ENCODE measurements around the gene PCDHGC4. TPM values are rescaled to one million over a fixed set of nuclear protein-coding genes. Genes with fewer than 3 reads are reported as not detected.
A peak's percentile ranks its signal among the peaks of the same experiment; 100 is the strongest.

PCDHGC4 gene
- total and polyA plus RNA-seq, 2 donors (not counting 3 experiments of a cell fraction or from before 2014, with no cell fraction given): 0.25 to 2.1 TPM

DNA sequence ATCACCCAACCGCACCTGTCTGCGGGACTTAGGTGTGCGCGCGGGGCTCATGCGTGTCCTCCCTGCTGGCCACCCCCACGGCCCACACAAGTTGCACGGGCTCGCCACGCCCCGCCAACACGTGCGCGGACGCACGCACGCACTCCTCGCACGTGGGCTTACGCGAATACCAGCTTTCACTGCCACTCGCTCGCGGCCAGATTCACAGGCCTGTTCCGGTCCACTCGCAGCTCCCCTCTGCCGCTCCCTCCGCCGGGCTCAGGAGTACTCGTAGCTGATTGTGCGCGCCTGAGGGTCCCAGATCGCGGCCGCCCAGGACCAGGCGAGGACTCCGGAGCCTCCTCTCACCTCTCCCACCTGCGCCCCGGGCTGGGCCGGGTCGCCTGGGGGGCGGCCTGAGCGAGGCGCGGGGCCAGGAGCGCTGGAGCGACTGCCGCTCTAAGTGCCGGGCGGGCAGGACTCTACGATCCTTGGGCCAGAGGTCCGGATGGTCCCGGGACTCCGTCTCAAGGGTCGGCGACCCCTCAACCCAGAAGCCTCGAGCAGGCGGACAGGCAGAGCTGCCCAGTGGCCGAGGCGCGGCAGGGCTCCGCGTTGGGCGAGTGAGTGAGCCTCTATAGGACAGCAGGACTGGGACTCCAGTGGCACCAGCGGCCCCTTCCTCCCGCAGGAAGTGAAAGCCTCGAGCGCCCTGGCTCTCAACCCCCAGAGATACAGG lies 7.5 kb downstream of the PCDHGC4 start:
- no TSS peak for BruUV-seq (replicated peaks)
- Histone ChIP-seq H3K4me3 (replicated peaks in 1 of 3; ENCODE audit: insufficient read depth in 1 of 3, low read depth in 1 of 3, low read length in 3 of 3) (no peak overlapping the region), H2AFZ (ENCODE audit: low read depth, low read length) (no peak overlapping the region), H4K20me1 (replicated peaks; ENCODE audit: control insufficient read depth, extremely low read depth, insufficient read depth, low read length) (no peaks in the 10 kb centered on the region), H3K9ac (replicated peaks; ENCODE audit: extremely low read depth, insufficient read depth, low read length) (no peak overlapping the region), H3K36me3 (ENCODE audit: control insufficient read depth in 2 of 2, extremely low read depth in 1 of 2, insufficient read depth in 2 of 2, low read length in 2 of 2) (no peaks in the 10 kb centered on the region), H3K27me3 (ENCODE audit: control insufficient read depth in 2 of 2, insufficient read depth in 2 of 2, low read length in 2 of 2) (peaks cover 10 to 25% of the 10 kb centered on the region in 2 experiments), H3K9me1 (replicated peaks; ENCODE audit: control insufficient read depth, extremely low read depth, insufficient read depth, low read length) (no peaks in the 10 kb centered on the region), H3K27ac (ENCODE audit: insufficient read depth, low read depth, low read length) (no peak overlapping the region), H3K4me1 (ENCODE audit: control insufficient read depth, extremely low read depth, insufficient read depth, low read length) (no peaks in the 10 kb centered on the region), H3K9me3 (replicated peaks; ENCODE audit: control insufficient read depth, insufficient read depth, low read length) (no peaks in the 10 kb centered on the region), H3K4me2 (ENCODE audit: insufficient read depth, low read length) (no peak overlapping the region), H3K79me2 (ENCODE audit: control insufficient read depth, insufficient read depth, low read length) (no peaks in the 10 kb centered on the region)
- no peak for TF ChIP-seq MYC (IDR thresholded peaks at IDR 0.05; ENCODE audit: low read depth, low read length)
- TF ChIP-seq EZH2 (IDR thresholded peaks at IDR 0.05; ENCODE audit: borderline replicate concordance, low read depth, low read length, severe bottlenecking): peak; percentile 47
- no peak for FAIRE-seq
- ChIA-PET CTCF (interaction anchor here (1.0 to 2.2 kb wide), 5 partner anchors 9 to 269 kb away, joined by 3 to 13 read pairs (median 3); partner anchors contain the start of genes PCDHB14 and PCDHGA12), POLR2A (no interaction called here)
- intact Hi-C loops (cut with micrococcal nuclease) (no loop called here), dilution Hi-C loops (cut with MboI; ENCODE audit: extremely low pct_ligation_motif_present, low sequenced_read_pairs) (no loop called here)
- no peak for DNase-seq (ENCODE audit: low read depth, low spot score)

DNA sequence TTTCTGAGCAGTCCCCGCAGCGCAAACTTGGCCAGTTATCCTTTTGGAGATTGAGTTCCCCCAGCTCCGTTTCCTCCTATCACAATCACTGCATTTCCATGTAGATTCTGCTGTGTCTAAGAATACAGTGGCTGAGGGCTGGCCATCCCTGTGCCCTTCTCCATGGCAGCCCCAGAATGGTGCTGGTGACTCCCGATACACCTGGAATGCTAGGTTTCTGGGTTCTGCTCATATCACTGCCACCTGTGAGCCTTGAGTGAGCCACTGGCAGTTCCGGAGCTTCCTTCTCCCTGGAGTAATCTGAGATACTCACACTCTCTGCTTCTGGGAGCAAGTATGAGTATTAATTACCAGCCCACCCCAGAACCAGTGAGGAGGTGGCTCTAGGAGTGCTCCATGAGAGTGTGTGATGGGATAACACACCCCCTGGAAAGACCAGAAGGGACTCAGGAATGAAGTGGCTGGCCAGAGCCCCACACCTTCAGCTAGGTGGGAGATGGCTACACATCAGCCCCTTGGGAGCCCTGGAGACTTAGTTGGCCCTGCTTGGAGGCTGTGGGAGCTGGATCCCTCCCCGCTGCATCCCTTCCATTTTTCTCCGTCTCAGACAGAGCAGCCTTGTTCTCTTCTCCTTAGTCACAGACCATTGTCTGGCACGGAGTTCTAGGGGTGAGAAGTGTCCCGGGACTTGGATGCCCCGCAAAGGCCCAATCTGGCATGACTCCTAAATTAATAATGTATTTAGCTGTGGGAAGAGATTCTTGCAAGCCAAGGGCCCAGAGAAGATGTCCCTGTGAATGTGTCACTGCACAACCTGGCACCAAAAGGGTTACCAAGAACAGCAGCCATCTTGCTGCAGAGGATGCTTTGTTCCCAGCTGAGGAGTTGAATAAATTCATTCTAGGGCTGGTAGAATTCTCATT lies 8.9 kb downstream of the PCDHGC4 start:
- no peaks in the 10 kb centered on the region for H3K79me2 ChIP-seq (ENCODE audit: control insufficient read depth, insufficient read depth, low read length)
- H3K27ac ChIP-seq (ENCODE audit: insufficient read depth, low read depth, low read length): no peak overlapping the region
- BruUV-seq (replicated peaks): no TSS peak

More for the DNA sequence above, 8.9 kb downstream of the PCDHGC4 start:
- DNase-seq (ENCODE audit: low read depth, low spot score) (no peak), FAIRE-seq (no peak)
- Histone ChIP-seq H3K4me2 (ENCODE audit: insufficient read depth, low read length) (no peak overlapping the region), H3K36me3 (ENCODE audit: control insufficient read depth in 2 of 2, extremely low read depth in 1 of 2, insufficient read depth in 2 of 2, low read length in 2 of 2) (no peaks in the 10 kb centered on the region), H3K9me3 (replicated peaks; ENCODE audit: control insufficient read depth, insufficient read depth, low read length) (no peaks in the 10 kb centered on the region), H3K4me3 (replicated peaks in 1 of 3; ENCODE audit: insufficient read depth in 1 of 3, low read depth in 1 of 3, low read length in 3 of 3) (no peak overlapping the region), H2AFZ (ENCODE audit: low read depth, low read length) (no peak overlapping the region), H3K9me1 (replicated peaks; ENCODE audit: control insufficient read depth, extremely low read depth, insufficient read depth, low read length) (no peaks in the 10 kb centered on the region), H3K4me1 (ENCODE audit: control insufficient read depth, extremely low read depth, insufficient read depth, low read length) (no peaks in the 10 kb centered on the region), H3K9ac (replicated peaks; ENCODE audit: extremely low read depth, insufficient read depth, low read length) (no peak overlapping the region), H4K20me1 (replicated peaks; ENCODE audit: control insufficient read depth, extremely low read depth, insufficient read depth, low read length) (no peaks in the 10 kb centered on the region), H3K27me3 (ENCODE audit: control insufficient read depth in 2 of 2, insufficient read depth in 2 of 2, low read length in 2 of 2) (peaks cover 10 to 25% of the 10 kb centered on the region in 2 experiments)
- TF ChIP-seq FOS (IDR thresholded peaks at IDR 0.05; ENCODE audit: borderline replicate concordance, insufficient read depth, low read length) (no peak), JUN (IDR thresholded peaks at IDR 0.05; ENCODE audit: borderline replicate concordance, insufficient read depth, insufficient read length, low read depth) (no peak), POLR2AphosphoS5 (IDR thresholded peaks at IDR 0.05; ENCODE audit: insufficient read depth, low read depth, low read length) (no peak), EZH2 (IDR thresholded peaks at IDR 0.05; ENCODE audit: borderline replicate concordance, low read depth, low read length, severe bottlenecking) (no peak), POLR2A (IDR thresholded peaks at IDR 0.05; ENCODE audit: low read depth, low read length) (no peak), MYC (IDR thresholded peaks at IDR 0.05; ENCODE audit: low read depth, low read length) (no peak), GATA2 (IDR thresholded peaks at IDR 0.05; ENCODE audit: insufficient read depth, insufficient read length, low read depth, low read length) (no peak)
- TF ChIP-seq, protein P1, sequence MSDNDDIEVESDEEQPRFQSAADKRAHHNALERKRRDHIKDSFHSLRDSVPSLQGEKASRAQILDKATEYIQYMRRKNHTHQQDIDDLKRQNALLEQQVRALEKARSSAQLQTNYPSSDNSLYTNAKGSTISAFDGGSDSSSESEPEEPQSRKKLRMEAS (IDR thresholded peaks at IDR 0.05; ENCODE audit: insufficient read depth, insufficient read length): no peak
- TF ChIP-seq, protein P2, sequence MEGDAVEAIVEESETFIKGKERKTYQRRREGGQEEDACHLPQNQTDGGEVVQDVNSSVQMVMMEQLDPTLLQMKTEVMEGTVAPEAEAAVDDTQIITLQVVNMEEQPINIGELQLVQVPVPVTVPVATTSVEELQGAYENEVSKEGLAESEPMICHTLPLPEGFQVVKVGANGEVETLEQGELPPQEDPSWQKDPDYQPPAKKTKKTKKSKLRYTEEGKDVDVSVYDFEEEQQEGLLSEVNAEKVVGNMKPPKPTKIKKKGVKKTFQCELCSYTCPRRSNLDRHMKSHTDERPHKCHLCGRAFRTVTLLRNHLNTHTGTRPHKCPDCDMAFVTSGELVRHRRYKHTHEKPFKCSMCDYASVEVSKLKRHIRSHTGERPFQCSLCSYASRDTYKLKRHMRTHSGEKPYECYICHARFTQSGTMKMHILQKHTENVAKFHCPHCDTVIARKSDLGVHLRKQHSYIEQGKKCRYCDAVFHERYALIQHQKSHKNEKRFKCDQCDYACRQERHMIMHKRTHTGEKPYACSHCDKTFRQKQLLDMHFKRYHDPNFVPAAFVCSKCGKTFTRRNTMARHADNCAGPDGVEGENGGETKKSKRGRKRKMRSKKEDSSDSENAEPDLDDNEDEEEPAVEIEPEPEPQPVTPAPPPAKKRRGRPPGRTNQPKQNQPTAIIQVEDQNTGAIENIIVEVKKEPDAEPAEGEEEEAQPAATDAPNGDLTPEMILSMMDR (IDR thresholded peaks at IDR 0.05; ENCODE audit: extremely low read depth in 1 of 2, insufficient read depth in 1 of 2, low read depth in 1 of 2, low read length in 2 of 2): no peak
- ChIA-PET CTCF (interaction anchor here (0.9 to 2.7 kb wide), 7 partner anchors 8 to 270 kb away, joined by 3 to 18 read pairs (median 3); partner anchors contain the start of genes PCDHB14 and PCDHGA12), POLR2A (no interaction called here)
- dilution Hi-C loops (cut with MboI; ENCODE audit: extremely low pct_ligation_motif_present, low sequenced_read_pairs) (no loop called here), intact Hi-C loops (cut with micrococcal nuclease) (no loop called here)
